A549 (cell line): Measurements from ENCODE around the gene TUBA4A.

Experiments used
- CBX2 ChIP-seq: fragments of 200-600 bp; sonication (generic); IDR thresholded peaks from 2 replicates; pipeline ENCODE4 v1.6.1; 2016; ENCODE audit warnings: low read depth, mild to moderate bottlenecking, borderline replicate concordance
- POLR2A ChIP-seq: IDR thresholded peaks from 2 replicates; pipeline ENCODE4 v1.6.1; 2012; ENCODE audit warnings: mild to moderate bottlenecking, low read length
- SREBF2 ChIP-seq: fragments of 450-650 bp; IDR thresholded peaks from 2 replicates; pipeline ENCODE4 v1.6.1; 2014; ENCODE audit warnings: mild to moderate bottlenecking, moderate library complexity
- ZSCAN20 ChIP-seq: fragments of 250-450 bp; sonication (Bioruptor Pico); IDR thresholded peaks from 2 replicates; pipeline ENCODE4 v1.8.0; 2022; ENCODE audit warnings: mild to moderate bottlenecking, moderate library complexity
- TF ChIP-seq, protein P1 (sequence below): fragments of >200 bp; sonication (Bioruptor Twin); formaldehyde crosslinking; IDR thresholded peaks from 3 replicates; pipeline ENCODE4 v1.5.1; 2016

DNA sequence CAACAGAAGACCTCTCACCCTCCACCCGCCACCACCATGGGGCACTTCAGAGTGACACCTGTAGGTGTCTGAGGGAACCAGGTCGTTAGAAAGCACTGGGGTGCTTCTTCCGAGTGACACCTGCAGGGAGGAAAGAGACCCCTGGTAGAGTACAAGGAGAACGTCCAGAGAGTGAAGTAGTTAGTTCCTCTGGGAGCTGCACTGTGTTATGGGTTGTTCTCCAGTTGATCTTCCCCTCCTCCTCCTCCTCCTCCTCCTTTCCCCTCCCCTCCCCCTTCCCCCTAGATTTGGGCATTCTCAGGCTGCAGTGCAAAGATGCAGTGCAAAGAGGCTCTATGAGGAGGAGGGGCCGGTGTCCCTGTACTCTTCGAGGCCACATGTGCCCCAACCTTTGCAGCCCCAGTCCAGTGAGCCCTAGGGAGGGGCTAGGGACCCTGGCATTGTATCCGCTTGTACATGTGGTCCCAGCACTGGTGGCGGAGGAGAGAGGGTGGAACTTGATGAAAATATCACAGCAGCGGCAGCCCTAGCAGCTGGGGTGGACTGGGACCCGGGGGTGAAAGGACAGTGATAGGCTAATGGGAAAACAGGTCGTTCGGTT is 26.3 kb upstream of the TUBA4A start:
- TF ChIP-seq POLR2A (no peak; the same call in 1 of the 2 replicates), SREBF2 (no peak), CBX2 (no peak), ZSCAN20 (CRISPR knock-in tag) (no peak)
- TF ChIP-seq, protein P1, sequence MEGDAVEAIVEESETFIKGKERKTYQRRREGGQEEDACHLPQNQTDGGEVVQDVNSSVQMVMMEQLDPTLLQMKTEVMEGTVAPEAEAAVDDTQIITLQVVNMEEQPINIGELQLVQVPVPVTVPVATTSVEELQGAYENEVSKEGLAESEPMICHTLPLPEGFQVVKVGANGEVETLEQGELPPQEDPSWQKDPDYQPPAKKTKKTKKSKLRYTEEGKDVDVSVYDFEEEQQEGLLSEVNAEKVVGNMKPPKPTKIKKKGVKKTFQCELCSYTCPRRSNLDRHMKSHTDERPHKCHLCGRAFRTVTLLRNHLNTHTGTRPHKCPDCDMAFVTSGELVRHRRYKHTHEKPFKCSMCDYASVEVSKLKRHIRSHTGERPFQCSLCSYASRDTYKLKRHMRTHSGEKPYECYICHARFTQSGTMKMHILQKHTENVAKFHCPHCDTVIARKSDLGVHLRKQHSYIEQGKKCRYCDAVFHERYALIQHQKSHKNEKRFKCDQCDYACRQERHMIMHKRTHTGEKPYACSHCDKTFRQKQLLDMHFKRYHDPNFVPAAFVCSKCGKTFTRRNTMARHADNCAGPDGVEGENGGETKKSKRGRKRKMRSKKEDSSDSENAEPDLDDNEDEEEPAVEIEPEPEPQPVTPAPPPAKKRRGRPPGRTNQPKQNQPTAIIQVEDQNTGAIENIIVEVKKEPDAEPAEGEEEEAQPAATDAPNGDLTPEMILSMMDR = no peak; the same call in 2 of the 3 replicates
